K562 (cell line): ENCODE results near the gene DAG1. TPM values are rescaled to one million over a fixed set of nuclear protein-coding genes. Genes with fewer than 3 reads are reported as not detected.
A peak's percentile ranks its signal among the peaks of the same experiment; 100 is the strongest.

Experiments used
- COPS2 ChIP-seq: fragments of 450-650 bp; conservative IDR thresholded peaks from 2 replicates; pipeline ENCODE4 v1.6.1; 2016; ENCODE audit warnings: mild to moderate bottlenecking, moderate library complexity
- GTF2E2 ChIP-seq: fragments of 200-800 bp; sonication (Bioruptor generic); IDR thresholded peaks from 2 replicates; pipeline ENCODE4 v1.6.1; 2016; ENCODE audit warnings: missing genetic modification characterization, missing compliant biosample characterization
- HDAC3 ChIP-seq: fragments of 450-650 bp; IDR thresholded peaks from 2 replicates; pipeline ENCODE4 v1.6.1; 2018; ENCODE audit warnings: borderline replicate concordance, mild to moderate bottlenecking, moderate library complexity; ENCODE audit not compliant: partially characterized antibody
- KHSRP ChIP-seq: fragments of 450-650 bp; IDR thresholded peaks from 2 replicates; pipeline ENCODE4 v1.6.1; 2017
- KLF1 ChIP-seq: fragments of 450-650 bp; IDR thresholded peaks from 2 replicates; pipeline ENCODE4 v1.6.1; 2016; ENCODE audit warnings: missing genetic modification characterization, missing compliant biosample characterization
- KLF10 ChIP-seq: fragments of 250-450 bp; sonication (Bioruptor Pico); IDR thresholded peaks from 2 replicates; pipeline ENCODE4 v1.6.1; 2021; ENCODE audit warnings: matching md5 sums
- MAFG ChIP-seq: fragments of 450-650 bp; conservative IDR thresholded peaks from 2 replicates; pipeline ENCODE4 v1.6.1; 2016; ENCODE audit warnings: missing genetic modification characterization, missing compliant biosample characterization
- MXI1 ChIP-seq: IDR thresholded peaks from 2 replicates; pipeline ENCODE4 v1.6.1; 2011; ENCODE audit warnings: low read depth, mild to moderate bottlenecking, improper control_type of control experiment, low read length
- NFE2L1 ChIP-seq: fragments of 450-650 bp; IDR thresholded peaks from 2 replicates; pipeline ENCODE4 v1.6.1; 2016; ENCODE audit warnings: missing genetic modification characterization, low read depth, mild to moderate bottlenecking, missing compliant biosample characterization, moderate library complexity, borderline replicate concordance
- NFRKB ChIP-seq: fragments of 450-650 bp; IDR thresholded peaks from 2 replicates; pipeline ENCODE4 v1.6.1; 2016; ENCODE audit warnings: low read depth
- NFXL1 ChIP-seq: fragments of 450-650 bp; formaldehyde crosslinking; IDR thresholded peaks from 2 replicates; pipeline ENCODE4 v1.4.0; 2021; ENCODE audit warnings: mild to moderate bottlenecking
- PTRF ChIP-seq: fragments of 450-650 bp; IDR thresholded peaks from 2 replicates; pipeline ENCODE4 v1.6.1; 2016; ENCODE audit warnings: mild to moderate bottlenecking, missing genetic modification characterization, missing compliant biosample characterization
- SAP30 ChIP-seq: fragments of 200-600 bp; sonication (generic); IDR thresholded peaks from 2 replicates; pipeline ENCODE4 v1.6.1; 2012; ENCODE audit warnings: borderline replicate concordance, low read depth, mild to moderate bottlenecking, moderate library complexity, low read length, control low read depth, inconsistent platforms; ENCODE audit not compliant: insufficient read depth, poor library complexity, severe bottlenecking
- TBP ChIP-seq: optimal IDR thresholded peaks from 2 replicates; pipeline ENCODE3; 2011; ENCODE audit warnings: low read depth, low read length, improper control_type of control experiment
- THRB ChIP-seq: fragments of 450-650 bp; formaldehyde crosslinking; conservative IDR thresholded peaks from 2 replicates; pipeline ENCODE4 v1.4.0; 2022; ENCODE audit warnings: mild to moderate bottlenecking, missing genetic modification characterization
- ZBTB8A ChIP-seq: fragments of 450-650 bp; IDR thresholded peaks from 2 replicates; pipeline ENCODE4 v1.6.1; 2018; ENCODE audit warnings: mild to moderate bottlenecking, moderate library complexity; ENCODE audit not compliant: partially characterized antibody
- ZFX ChIP-seq: sonication (generic); formaldehyde crosslinking; IDR thresholded peaks from 2 replicates; pipeline ENCODE4 v1.8.0; 2022; ENCODE audit warnings: mild to moderate bottlenecking, missing genetic modification reagents, moderate library complexity
- ZNF253 ChIP-seq: fragments of 250-450 bp; sonication (Bioruptor Pico); conservative IDR thresholded peaks from 2 replicates; pipeline ENCODE4 v1.6.1; 2021; ENCODE audit warnings: mild to moderate bottlenecking
- ZNF263 ChIP-seq: sonication (generic); formaldehyde crosslinking; IDR thresholded peaks from 2 replicates; pipeline ENCODE4 v1.8.0; 2022; ENCODE audit warnings: mild to moderate bottlenecking, missing genetic modification reagents, borderline replicate concordance
- ZNF778 ChIP-seq: fragments of 450-650 bp; formaldehyde crosslinking; IDR thresholded peaks from 2 replicates; pipeline ENCODE4 v1.4.0; 2020; ENCODE audit warnings: mild to moderate bottlenecking, moderate library complexity
- ZNF785 ChIP-seq: fragments of 250-450 bp; sonication (Bioruptor Pico); IDR thresholded peaks from 2 replicates; pipeline ENCODE4 v1.4.0; 2020; ENCODE audit warnings: mild to moderate bottlenecking
- polyA plus RNA-seq, 8 experiments: library from polyadenylated mRNA; depleted of rRNA in 4 of 8; stranded (reverse) in 5 of 8; unstranded in 3 of 8; fragments of >200 nt; fragmentation: Nextera tagmentation in 2 of 8; fragmentation: Illumina TruSeq in 1 of 8; extraction: Ambion mirVana in 2 of 8; extraction: Trizol in 1 of 8; gene quantifications; 2 replicates each; pipeline versions ENCODE4 v1.2.1 to v1.2.3, GENCODE V29; 2011 to 2014; ENCODE audit warnings: inconsistent platforms in 1 of 8, missing spikeins in 1 of 8
- total RNA-seq, 7 experiments: library from RNA; depleted of rRNA in 6 of 7; stranded (reverse); fragments of >200 nt in 6 of 7; fragmentation: Illumina TruSeq in 2 of 7; extraction: Trizol in 2 of 7; gene quantifications; 2 replicates each; pipeline versions ENCODE4 v1.2.1 to v1.2.3, GENCODE V29; 2011 to 2021; ENCODE audit warnings: low replicate concordance in 1 of 7
- TF ChIP-seq, protein P1 (sequence below): fragments of 200-800 bp; sonication (Bioruptor generic); IDR thresholded peaks from 2 replicates; pipeline ENCODE4 v1.6.1; 2017; ENCODE audit warnings: missing genetic modification characterization, missing compliant biosample characterization
- TF ChIP-seq, protein P2 (sequence below): fragments of 450-650 bp; IDR thresholded peaks from one replicate; pipeline ENCODE4 v1.6.1; 2018; ENCODE audit warnings: mild to moderate bottlenecking, moderate library complexity; ENCODE audit not compliant: partially characterized antibody
- TF ChIP-seq, protein P3 (sequence below): fragments of 450-650 bp; formaldehyde crosslinking; IDR thresholded peaks from 2 replicates; pipeline ENCODE4 v1.4.0; 2022; ENCODE audit warnings: missing genetic modification characterization

Gene DAG1
- total and polyA plus RNA-seq, 9 of the 15 experiments (the other 6 are each of a cell fraction or from before 2014, with no cell fraction given): 0.29 to 19.6 (median 8.2) TPM

GRCh38 chr3:49469037-49469935, 781 bp upstream of the DAG1 start (continued):
- TF ChIP-seq, protein P1, sequence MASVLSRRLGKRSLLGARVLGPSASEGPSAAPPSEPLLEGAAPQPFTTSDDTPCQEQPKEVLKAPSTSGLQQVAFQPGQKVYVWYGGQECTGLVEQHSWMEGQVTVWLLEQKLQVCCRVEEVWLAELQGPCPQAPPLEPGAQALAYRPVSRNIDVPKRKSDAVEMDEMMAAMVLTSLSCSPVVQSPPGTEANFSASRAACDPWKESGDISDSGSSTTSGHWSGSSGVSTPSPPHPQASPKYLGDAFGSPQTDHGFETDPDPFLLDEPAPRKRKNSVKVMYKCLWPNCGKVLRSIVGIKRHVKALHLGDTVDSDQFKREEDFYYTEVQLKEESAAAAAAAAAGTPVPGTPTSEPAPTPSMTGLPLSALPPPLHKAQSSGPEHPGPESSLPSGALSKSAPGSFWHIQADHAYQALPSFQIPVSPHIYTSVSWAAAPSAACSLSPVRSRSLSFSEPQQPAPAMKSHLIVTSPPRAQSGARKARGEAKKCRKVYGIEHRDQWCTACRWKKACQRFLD (CRISPR knock-in tag): no peak
- no peak for TF ChIP-seq NFE2L1 (tag)
- TF ChIP-seq HDAC3: no peak
- TF ChIP-seq MAFG: no peak
- TF ChIP-seq KHSRP: no peak
- TF ChIP-seq COPS2: no peak
- no peak for TF ChIP-seq ZNF263 (CRISPR knock-in tag)
- TF ChIP-seq TBP: peak; percentile 51
- TF ChIP-seq THRB: no peak
- peak; percentile 28 for TF ChIP-seq SAP30
- TF ChIP-seq, protein P2, sequence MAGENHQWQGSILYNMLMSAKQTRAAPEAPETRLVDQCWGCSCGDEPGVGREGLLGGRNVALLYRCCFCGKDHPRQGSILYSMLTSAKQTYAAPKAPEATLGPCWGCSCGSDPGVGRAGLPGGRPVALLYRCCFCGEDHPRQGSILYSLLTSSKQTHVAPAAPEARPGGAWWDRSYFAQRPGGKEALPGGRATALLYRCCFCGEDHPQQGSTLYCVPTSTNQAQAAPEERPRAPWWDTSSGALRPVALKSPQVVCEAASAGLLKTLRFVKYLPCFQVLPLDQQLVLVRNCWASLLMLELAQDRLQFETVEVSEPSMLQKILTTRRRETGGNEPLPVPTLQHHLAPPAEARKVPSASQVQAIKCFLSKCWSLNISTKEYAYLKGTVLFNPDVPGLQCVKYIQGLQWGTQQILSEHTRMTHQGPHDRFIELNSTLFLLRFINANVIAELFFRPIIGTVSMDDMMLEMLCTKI: no peak
- no peak for TF ChIP-seq ZNF253 (CRISPR knock-in tag)
- TF ChIP-seq, protein P3, sequence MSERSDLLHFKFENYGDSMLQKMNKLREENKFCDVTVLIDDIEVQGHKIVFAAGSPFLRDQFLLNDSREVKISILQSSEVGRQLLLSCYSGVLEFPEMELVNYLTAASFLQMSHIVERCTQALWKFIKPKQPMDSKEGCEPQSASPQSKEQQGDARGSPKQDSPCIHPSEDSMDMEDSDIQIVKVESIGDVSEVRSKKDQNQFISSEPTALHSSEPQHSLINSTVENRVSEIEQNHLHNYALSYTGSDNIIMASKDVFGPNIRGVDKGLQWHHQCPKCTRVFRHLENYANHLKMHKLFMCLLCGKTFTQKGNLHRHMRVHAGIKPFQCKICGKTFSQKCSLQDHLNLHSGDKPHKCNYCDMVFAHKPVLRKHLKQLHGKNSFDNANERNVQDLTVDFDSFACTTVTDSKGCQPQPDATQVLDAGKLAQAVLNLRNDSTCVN: no peak
- no peak for TF ChIP-seq PTRF
- TF ChIP-seq ZFX (CRISPR knock-in tag): peak; percentile 66
- TF ChIP-seq NFXL1: no peak
- TF ChIP-seq MXI1: no peak
- no peak for TF ChIP-seq KLF1 (tag)
- TF ChIP-seq ZNF785 (CRISPR knock-in tag): no peak
- no peak for TF ChIP-seq KLF10 (CRISPR knock-in tag)
- peak; percentile 60; the same call in 1 of the 2 replicates for TF ChIP-seq NFRKB
- no peak for TF ChIP-seq ZNF778 (CRISPR knock-in tag)
- TF ChIP-seq ZBTB8A: no peak
- no peak for TF ChIP-seq GTF2E2 (tag)
